Measurements from ENCODE around the gene PLPP3.

PLPP3 gene

DNA sequence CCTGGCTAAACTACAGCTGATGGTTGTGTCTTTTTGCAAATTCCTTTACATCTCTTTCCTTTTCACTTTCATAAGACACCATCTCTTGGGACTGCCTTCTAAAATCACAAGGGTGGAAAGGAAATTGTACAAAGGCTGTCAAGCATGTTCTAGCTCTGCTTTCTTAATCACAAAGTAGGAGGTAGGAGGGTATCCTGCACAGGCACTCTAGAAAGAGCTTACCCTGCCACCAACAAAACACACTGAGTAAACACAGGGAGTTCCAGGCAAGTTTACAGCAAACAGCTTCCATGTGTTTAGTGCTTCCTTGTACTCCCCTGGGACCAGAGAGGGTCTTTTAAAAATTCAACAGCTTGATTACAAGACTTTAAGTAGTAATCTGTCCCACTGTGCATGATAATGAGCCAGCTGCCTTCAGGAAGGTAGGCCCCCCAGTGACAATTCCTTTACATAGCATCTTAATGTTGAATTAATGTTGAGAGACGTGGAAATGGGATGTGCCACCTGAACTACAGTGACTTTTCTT lies 2.4 kb downstream of the PLPP3 start:
- peak; percentile 53 for DNase-seq (ENCODE audit: low spot score)

DNA sequence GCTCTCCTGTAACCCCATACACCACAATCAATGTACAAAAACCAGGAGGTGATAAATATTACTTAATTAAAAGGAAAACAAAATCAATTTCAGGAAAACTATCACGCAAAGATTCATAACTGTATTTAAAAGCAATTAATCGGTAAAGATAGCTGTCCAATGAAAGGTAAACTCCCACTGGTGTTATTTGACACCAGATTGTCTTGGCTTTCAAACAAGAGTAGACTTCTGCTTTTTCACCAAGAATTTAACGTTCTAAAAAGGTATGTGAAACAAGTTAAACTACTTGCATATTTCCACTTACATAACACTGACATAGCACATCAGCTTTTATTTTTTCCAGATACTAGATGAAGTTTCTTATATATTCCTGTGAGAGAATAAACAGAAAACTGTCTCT lies 3.5 kb downstream of the PLPP3 start:
- no peak for DNase-seq (ENCODE audit: low spot score)

DNA sequence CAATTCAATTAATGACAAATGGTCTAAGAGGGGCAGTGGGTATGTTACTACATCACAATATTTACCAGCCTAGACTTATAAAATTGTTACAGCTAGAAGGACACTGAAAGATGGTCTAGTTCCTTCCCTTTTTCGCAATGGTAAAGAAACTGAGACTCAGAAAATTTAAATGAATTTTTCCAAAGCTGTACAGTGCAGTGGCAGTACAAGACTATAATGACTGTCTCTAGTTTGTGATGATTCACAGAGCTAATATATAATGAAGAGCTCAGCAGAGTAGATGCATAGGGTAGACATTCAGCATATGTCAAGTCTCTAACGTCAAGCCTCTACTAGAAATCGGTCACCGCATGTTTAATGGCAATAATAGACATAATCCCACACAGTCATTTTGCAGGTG lies 4.6 kb downstream of the PLPP3 start:
- DNase-seq (ENCODE audit: low spot score): no peak

DNA sequence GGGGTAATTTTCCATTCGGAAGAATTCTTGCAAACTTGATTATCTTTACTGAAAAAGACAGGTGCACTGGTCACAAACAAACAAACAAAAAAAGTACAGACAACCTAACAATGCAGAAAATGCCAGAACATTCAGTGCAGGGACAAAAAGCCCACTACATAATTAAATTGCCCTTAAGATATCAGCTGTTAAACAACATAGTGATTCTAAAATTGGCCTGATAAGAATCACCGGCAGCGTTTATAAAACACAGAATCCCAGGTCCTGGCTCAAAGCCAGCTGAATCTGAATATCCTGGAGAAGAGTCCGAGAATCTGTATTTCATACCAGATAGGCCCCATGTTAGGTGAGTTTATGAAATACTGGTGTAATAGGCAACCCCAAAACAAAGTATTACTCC lies 6.1 kb downstream of the PLPP3 start:
- DNase-seq (ENCODE audit: low spot score): peak; percentile 14

DNA sequence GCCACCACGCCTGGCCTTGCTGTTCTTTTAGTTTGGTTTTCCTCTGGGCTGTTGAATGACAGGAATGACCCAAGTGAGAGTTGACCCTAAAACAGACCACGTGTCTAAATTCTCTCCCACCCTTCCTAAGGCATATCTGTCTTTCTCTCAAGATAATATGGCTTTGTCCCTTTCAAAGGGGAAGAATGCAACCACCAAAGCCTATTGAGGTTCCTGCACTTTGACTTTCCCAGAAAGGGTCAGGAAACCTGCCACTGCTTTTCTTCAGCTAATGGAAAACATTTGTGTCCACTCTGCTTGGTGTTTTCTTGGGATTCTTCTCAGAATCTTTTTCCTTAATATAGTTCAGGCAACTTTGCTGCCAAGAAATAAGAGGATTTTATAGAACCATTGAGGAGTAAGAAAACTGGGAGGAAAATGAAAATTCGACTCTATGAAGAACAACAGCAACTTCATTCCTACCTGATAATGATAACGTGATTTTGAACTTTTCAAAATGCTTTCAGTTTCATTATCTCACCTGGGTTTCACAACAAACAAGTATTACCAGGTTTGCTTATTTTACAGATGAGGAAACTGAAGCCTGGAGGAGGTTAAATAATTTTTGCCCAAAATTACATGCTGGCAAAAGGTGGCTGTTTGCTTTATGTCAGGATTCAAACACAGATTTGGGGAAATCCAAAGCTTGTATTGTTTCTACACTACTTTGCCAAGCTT lies 6.9 kb downstream of the PLPP3 start:
- no peak for DNase-seq (ENCODE audit: low spot score)

DNA sequence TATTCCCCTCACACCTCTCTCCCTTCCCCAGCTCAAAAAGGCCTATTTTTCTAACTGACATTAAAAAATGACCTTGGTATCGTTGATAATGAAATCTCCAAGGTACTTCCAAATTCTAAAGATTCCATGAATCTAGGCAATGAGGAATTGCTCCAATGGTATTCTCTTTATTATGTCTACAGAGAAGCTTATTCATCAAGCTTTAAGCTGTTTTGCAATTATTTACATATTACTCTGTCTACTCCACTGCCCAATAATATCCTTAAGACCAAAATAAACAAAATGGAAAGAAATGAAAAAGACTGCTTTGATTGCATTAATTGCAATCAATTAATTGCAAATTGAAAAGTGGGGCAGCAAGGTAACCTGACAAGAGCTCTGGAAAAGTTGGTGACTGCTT lies 7.9 kb downstream of the PLPP3 start:
- no peak for DNase-seq (ENCODE audit: low spot score)

DNA sequence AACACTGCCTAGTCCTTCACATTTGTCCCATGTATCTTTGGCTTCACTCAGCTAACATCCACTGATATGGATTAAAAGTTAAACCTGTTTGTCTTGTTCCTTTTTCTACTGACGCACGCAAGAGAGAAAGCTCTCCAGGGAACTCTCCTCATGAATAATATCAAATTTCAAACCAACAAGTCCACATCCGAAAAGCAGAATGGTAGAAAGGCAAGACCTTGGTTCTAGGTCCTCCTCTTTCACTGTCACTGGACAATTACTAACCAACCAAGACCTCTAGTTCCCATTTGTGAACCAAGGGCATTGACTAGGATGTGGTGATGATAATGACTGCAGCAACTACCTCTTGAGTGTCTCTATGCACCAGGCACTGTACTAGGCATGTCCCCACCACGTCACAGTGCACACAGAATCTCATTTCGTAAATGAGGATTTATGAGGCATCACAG lies 8.4 kb downstream of the PLPP3 start:
- DNase-seq (ENCODE audit: low spot score): no peak

DNA sequence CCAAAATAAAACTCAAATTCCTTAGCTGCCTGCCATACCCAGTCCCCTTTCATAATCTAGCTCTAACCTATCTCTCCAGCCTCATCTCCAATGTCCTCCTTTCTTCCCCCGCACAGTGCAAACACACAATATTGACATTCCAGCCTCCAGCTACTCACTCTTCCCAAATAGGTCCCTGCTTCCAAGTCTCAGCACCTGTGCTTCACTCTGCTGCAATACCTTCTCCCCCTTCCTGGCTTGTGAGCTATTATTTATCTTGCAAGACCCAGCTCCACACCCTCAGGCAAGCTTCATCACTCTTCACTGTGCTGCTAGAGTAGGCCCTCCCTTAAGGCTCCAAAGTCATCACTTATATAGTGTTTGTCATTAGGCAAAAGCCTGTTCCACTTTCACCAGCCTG lies 9.7 kb downstream of the PLPP3 start:
- DNase-seq (ENCODE audit: low spot score): no peak

DNA sequence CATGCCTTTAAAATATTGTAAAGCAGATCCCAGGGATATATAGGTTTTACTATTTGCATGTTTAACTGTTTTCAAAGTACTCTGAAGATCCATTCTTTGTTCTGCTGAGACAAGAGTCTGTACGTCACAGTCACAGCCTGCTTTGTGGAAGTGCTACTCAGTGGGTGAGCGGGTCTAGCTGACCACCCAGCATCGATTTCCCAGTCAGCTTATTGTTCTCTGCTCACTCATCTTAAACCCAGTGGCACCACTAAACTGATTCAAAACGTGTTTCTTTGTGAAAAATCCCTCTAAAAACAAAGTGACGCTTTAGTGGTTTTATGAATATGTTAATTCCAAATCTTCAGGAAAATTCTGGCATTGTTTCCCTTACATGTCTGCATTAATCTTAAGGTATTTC lies 12.4 kb downstream of the PLPP3 start:
- no peak for DNase-seq (ENCODE audit: low spot score)

DNA sequence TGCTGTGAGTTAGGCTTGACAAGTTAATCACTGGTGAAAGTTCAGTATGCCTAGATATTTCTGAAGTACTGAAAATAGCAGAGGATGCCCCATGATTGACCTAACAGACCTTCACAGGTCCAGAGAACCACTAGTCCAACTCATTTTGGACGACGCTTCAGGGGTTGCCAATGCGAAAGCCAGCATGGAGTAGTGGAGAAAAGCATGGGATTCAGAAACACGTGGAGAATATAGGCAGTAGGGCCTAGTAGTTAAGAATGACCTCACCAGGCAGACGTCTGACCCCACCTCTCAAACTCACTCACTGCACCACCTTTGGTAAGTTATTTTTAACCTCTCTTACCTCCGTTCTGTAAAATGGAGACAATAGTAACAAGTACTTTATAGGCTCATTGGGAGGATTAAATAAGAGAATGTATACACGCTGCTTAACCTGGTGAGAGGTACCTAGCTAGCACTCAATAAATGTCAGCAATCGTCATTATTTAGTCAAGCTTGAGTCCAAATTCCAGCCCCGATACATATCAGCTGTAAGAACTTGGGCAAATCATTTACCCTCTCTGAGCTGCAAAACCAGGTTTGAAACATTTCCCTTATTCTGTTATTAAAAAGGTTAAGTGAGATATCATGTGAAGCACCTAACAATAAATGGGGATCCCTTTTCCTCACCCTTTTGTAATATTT lies 13.2 kb downstream of the PLPP3 start:
- DNase-seq (ENCODE audit: low spot score): peak; percentile 48

DNA sequence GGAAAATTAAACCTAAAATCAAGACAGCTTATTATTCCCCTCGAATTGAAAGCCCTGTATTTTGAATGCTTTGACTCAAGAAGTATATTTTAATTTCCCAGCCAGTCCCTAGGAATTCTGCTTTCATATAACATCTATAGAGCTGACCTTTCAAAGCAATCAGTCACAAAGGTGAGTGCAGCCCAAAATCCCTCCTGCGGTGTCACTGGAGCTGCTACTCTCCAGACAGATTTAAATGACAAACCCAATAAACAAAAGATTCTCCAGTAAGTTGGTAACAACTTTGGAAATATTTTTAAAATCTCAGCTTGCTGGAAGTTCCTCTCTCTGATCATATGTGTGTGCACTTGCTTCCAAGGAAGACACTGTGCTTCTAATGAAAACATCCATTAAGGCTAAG lies 14.7 kb downstream of the PLPP3 start:
- no peak for DNase-seq (ENCODE audit: low spot score)

DNA sequence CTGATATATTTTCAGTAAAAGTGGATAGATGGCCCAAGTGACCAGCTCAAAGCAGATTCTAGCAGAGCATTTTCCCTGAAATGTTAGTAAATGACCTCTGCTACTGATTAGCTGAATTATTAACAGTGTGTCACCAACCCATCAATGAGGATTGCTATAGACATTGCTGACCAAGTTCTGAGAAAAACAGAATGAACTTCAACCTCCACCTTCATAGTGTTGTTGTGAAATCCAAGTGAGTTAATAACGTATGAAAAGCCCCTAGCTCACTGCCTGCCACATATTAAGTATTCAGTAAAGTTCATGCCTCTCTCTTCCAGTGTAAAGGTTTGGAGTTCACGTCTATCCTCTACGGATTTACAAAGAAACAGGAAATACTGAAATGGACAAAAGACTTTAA lies 15.8 kb downstream of the PLPP3 start:
- no peak for DNase-seq (ENCODE audit: low spot score)

DNA sequence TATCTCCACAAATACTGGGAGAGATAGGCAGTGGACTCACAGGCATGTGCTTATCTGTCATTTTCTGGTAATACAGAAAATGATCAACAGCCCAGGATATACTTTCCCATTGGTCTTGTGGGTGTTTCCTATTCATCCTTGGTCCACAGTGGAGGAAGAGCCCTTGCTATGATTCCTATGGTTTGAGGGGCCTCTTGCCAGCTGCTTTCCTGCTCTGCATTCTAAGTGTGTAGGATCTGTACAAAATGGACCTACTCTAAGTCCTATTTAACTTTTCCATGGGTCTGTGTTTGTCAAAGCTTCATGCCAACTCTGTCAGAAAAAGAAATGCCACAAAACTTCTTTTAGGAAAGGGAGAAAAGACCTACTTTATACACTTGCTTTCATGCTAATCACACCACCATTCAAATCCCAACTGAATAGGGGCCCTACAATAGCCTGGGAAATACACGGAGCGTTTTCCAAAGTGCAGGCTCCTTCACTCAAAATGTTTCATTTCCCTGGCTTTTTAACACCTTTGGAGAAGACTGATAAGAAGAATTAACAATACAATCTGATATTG lies 16.4 kb downstream of the PLPP3 start:
- DNase-seq (ENCODE audit: low spot score): no peak

DNA sequence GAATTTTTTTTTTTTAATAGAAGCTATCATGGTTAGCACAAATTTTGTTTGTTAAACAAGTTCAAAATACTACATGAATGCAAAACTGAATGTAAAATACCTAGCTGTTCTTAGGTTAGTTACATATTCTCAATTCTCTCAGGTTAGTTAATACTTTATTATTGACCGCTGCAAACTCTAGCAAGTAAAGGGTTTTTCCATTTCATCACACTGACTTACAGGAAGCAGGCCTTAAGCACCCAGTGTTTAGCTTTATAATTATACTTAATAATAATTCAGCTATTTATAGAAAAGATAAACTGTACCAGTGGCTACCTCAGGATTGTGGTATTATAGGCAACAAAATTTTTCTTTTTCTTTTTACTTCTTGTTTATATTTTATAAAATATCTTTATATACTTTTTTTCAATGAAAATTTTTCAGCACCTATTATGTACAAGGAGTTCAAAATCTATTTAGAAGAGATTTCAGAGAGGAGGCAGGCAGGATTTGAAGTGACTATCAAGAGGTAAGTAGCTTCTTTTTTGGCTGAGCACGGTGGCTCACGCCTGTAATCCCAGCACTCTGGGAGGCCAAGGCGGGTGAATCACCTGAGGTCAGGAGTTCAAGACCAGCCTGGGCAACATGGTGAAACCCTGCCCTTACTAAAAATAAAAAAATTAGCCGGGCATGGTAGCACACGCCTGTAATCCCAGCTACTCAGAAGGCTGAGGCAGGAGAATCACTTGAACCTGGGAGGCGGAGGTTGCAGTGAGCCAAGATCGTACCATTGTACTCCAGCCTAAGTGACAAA lies 17.9 kb downstream of the PLPP3 start:
- peak; percentile 27 for DNase-seq (ENCODE audit: low spot score)

DNA sequence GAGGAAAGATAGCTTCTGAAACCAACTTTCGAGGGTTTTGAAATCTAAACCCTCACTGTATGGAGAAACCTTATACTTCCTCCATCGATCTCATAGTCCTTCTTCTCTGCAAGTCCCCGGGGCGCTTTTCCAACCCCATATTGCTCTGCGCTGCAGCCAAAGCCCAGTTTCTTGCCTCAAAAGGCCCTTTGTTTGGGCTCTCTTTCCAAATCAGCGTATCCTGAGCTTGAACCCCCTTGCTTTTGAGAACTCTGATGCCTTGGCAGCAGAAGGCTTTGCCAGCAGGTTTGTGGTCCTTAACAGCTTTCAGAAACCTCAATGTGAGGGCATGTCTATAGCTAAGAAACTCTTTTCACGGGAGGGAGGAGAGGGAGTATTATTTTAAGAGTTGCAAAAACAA lies 21.6 kb downstream of the PLPP3 start:
- no peak for DNase-seq (ENCODE audit: low spot score)

DNA sequence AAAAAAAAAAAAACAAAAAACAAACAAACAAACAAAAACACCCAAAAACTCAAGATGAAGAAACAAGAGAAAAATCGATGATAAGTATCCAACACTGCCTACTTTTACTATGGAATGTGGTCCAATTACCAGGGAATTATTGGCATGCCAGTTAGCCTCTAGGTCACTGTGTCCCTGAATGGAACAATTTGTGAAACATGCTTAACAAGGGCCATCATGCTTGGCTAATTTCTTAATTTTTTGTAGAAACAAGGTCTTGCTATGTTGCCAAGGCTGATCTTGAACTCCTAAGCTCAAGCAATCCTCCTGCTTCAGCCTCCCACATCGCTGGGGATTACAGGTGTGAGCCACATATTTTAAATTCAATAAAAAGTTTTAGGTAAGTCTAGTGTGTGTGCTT lies 23.9 kb downstream of the PLPP3 start:
- DNase-seq (ENCODE audit: low spot score): no peak

DNA sequence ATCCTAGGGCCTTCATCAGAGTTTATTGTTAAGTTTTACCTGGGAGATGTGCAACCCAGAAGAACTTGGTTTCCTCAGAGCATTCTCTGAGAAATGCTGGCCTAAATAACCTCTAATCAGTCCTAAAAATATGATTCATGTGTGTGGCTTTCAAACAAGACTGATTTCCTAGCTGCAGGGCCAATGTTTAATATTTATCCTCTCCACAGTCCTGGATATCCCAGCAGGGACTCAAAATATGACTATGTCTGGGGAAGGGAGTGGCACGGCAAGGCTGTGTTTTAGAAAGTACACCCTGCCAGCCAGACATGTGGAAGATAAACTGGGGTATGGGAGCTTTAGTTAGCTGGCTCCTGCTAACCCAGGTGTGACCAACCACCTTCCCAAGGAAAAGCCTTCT lies 26.3 kb downstream of the PLPP3 start:
- DNase-seq (ENCODE audit: low spot score): peak; percentile 23

DNA sequence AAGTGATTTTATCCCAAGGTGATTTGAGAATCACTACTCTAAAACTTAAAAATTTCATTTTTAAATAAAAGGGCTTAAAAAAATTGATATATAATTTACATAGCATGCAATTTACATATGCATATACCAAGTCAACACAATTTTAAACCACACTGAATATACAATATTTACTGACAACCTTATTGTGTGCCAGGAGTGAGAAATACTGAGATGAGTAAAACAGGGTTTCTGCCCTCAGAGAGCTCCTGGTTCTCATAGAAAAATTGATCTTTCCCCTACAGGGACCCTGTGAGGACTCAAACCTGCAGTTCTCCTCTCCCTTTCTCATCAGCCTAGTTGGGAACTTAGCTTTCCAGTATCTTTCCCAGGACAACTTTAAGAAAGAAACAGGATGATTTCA lies 27.0 kb downstream of the PLPP3 start:
- no peak for DNase-seq (ENCODE audit: low spot score)

DNA sequence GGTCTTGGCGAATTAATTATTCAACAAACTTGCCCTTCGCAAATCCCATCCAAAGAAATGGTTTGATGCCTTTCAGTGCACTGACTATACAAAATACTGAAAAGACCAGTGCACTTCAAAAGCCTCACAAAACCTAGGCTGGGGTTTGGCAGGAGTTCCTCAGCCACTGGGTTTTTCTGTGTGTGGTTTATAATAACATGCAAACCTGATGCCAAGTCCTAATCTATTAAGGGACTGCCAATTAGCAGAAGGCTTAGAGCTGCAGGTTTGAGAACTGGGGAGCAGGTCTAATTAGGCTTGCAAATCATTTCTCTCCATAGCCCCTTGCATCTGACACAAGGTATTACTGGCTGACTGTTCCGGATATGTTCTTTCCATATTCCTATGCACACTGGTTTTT lies 27.7 kb downstream of the PLPP3 start:
- no peak for DNase-seq (ENCODE audit: low spot score)

DNA sequence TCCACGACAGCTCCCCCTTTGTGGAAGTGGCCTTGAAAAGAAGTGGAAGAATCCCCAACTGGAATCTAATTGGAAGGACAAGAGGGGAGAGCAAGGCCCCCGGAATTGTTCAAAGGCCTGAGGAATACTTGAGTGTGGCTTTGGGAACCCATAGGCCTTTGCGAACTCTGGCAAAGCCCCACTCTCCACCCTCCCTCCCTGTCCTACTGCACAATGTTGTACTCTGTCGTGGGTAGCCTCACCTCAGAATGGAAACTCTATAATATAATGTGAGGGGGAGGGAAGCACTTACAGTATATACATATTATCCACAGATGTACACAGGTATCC lies 28.5 kb downstream of the PLPP3 start:
- no peak for DNase-seq (ENCODE audit: low spot score)

DNA sequence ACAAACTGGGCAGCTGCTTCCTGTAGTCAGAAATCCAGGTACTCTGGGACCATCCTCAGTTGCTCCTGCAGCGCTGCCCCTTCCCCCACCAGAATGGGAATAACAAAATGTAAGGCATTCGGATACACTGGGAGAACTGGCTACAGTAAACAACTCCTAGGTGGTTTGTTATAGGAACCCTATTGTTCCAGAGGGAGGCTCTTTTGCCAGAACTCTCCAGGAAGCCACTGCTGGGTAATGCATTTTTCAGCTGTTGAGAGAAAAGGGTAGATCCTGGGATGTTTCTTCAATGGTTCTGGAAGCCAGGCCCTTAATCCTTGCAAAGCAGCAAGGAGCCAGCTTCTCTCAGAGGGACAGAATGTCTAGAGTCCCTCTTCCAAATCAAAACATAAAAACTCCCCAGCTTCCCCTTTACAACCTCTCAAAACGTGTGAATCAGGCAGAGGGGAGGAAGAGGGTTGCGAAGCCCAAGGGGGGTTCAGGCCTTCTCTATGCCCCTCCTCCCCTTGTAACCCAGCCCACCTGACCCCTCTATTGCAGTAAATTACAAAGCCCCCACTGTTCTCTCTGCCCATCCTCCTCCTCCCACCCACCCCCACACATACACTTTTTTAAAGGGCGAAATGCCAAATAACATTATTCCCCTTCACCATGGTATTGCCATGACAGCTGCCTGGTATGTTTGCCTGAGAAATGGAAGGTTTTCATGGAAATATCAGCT lies 29.1 kb downstream of the PLPP3 start:
- no peak for DNase-seq (ENCODE audit: low spot score)

DNA sequence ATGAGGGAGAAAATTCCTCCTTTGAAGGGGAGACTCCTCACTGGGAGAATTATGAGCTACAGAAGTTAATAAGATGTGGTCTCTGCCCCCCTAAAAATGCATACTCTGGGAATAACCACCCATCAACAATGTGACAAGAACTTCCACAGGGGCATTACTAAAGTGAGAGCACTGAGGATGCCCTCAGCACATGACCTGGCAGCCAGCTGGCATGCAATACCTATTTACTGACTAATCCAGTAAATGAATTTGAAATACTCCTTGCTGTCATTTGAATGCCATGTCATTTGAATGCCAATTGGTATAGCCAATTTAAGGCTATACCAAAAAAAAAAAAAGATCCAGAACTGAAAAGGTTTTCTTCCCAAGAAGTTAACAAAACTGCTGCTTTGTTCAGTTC lies 30.8 kb downstream of the PLPP3 start:
- peak; percentile 56 for DNase-seq (ENCODE audit: low spot score)

Measured in kidney tubule cell (primary cell).